Measurements from ENCODE around the gene AUTS2.

The AUTS2 gene

GRCh38 chr7:70776627-70777101 is 1178.4 kb downstream of the AUTS2 start:
- no peak overlapping the region for H3K27ac ChIP-seq (ENCODE audit: low read depth, low read length)
- H2AFZ ChIP-seq (ENCODE audit: low read depth, low read length, severe bottlenecking): no peak overlapping the region
- H3K9ac ChIP-seq (ENCODE audit: low read length): no peak overlapping the region
- no peaks in the 10 kb centered on the region for H4K20me1 ChIP-seq (ENCODE audit: low read depth, low read length)
- no peak overlapping the region for H3K4me2 ChIP-seq (ENCODE audit: low read depth, low read length, poor library complexity, severe bottlenecking)
- TF ChIP-seq EZH2phosphoT487 (conservative IDR thresholded peaks at IDR 0.05; ENCODE audit: low read length): no peak
- TF ChIP-seq CTCF (IDR thresholded peaks at IDR 0.05; ENCODE audit: insufficient read depth, low read length, poor library complexity, severe bottlenecking): no peak
- H3F3A ChIP-seq (ENCODE audit: insufficient read depth): no peaks in the 10 kb centered on the region
- no peaks in the 10 kb centered on the region for H3K27me3 ChIP-seq (ENCODE audit: low read length)
- H3K4me3 ChIP-seq (ENCODE audit: insufficient read depth, low read length, poor library complexity, severe bottlenecking): no peak overlapping the region
- no peaks in the 10 kb centered on the region; the same call in 1 of the 2 replicates for H3K36me3 ChIP-seq (ENCODE audit: low read length)
- H3K9me2 ChIP-seq (replicated peaks; ENCODE audit: insufficient read depth, low read length): no peaks in the 10 kb centered on the region
- no peaks in the 10 kb centered on the region for H3K9me3 ChIP-seq (ENCODE audit: insufficient read depth, low read length)
- no peaks in the 10 kb centered on the region for H3K79me2 ChIP-seq (ENCODE audit: insufficient read depth, low read length)

GRCh38 chr7:70777251-70777650 is 1179.0 kb downstream of the AUTS2 start:
- Histone ChIP-seq H3K9ac (ENCODE audit: low read length) (no peak overlapping the region), H2AFZ (ENCODE audit: low read depth, low read length, severe bottlenecking) (no peak overlapping the region), H4K20me1 (ENCODE audit: low read depth, low read length) (no peaks in the 10 kb centered on the region), H3F3A (ENCODE audit: insufficient read depth) (no peaks in the 10 kb centered on the region), H3K9me3 (ENCODE audit: insufficient read depth, low read length) (no peaks in the 10 kb centered on the region), H3K79me2 (ENCODE audit: insufficient read depth, low read length) (no peaks in the 10 kb centered on the region), H3K4me3 (ENCODE audit: insufficient read depth, low read length, poor library complexity, severe bottlenecking) (no peak overlapping the region), H3K36me3 (ENCODE audit: low read length) (no peaks in the 10 kb centered on the region), H3K4me2 (ENCODE audit: low read depth, low read length, poor library complexity, severe bottlenecking) (no peak overlapping the region), H3K9me2 (replicated peaks; ENCODE audit: insufficient read depth, low read length) (no peaks in the 10 kb centered on the region), H3K27ac (ENCODE audit: low read depth, low read length) (no peak overlapping the region), H3K27me3 (ENCODE audit: low read length) (no peaks in the 10 kb centered on the region)
- no peak for TF ChIP-seq CTCF (IDR thresholded peaks at IDR 0.05; ENCODE audit: insufficient read depth, low read length, poor library complexity, severe bottlenecking)
- TF ChIP-seq EZH2phosphoT487 (conservative IDR thresholded peaks at IDR 0.05; ENCODE audit: low read length): no peak

GRCh38 chr7:70778585-70778984 is 1180.3 kb downstream of the AUTS2 start:
- Histone ChIP-seq H2AFZ (ENCODE audit: low read depth, low read length, severe bottlenecking) (no peak overlapping the region), H3K79me2 (ENCODE audit: insufficient read depth, low read length) (no peaks in the 10 kb centered on the region), H3K9me2 (replicated peaks; ENCODE audit: insufficient read depth, low read length) (no peaks in the 10 kb centered on the region), H3K27me3 (ENCODE audit: low read length) (no peaks in the 10 kb centered on the region), H3K9me3 (ENCODE audit: insufficient read depth, low read length) (no peaks in the 10 kb centered on the region), H3K4me2 (ENCODE audit: low read depth, low read length, poor library complexity, severe bottlenecking) (no peak overlapping the region), H3K36me3 (ENCODE audit: low read length) (no peaks in the 10 kb centered on the region), H3F3A (ENCODE audit: insufficient read depth) (no peaks in the 10 kb centered on the region), H3K27ac (ENCODE audit: low read depth, low read length) (no peak overlapping the region), H3K4me3 (ENCODE audit: insufficient read depth, low read length, poor library complexity, severe bottlenecking) (no peak overlapping the region), H3K9ac (ENCODE audit: low read length) (no peak overlapping the region), H4K20me1 (ENCODE audit: low read depth, low read length) (no peaks in the 10 kb centered on the region)
- no peak for TF ChIP-seq EZH2phosphoT487 (conservative IDR thresholded peaks at IDR 0.05; ENCODE audit: low read length)
- TF ChIP-seq CTCF (IDR thresholded peaks at IDR 0.05; ENCODE audit: insufficient read depth, low read length, poor library complexity, severe bottlenecking): no peak

Data from SU-DHL-6 (cell line).